Sigmoid colon (tissue), 4 donors: ENCODE measurements around the gene FCGR2B.
"Not testable (repeated sequence)": the region's sequence is repeated elsewhere in the genome, so short reads cannot be mapped to it uniquely, and the experiment has no call there.

Experiments
- CTCF ChIP-seq, 4 experiments: fragments of 450-650 bp in 3 of 4; fragments of 200-600 bp in 1 of 4; IDR thresholded peaks; one replicate each; pipeline ENCODE4 v1.5.1; 2016 to 2019; ENCODE audit warnings: antibody characterized with exemption in 4 of 4, mild to moderate bottlenecking in 3 of 4, moderate library complexity in 2 of 4
- EP300 ChIP-seq, 4 donors: sonication (generic); formaldehyde crosslinking; IDR thresholded peaks; one replicate each; pipeline ENCODE4 v1.6.1; 2017; ENCODE audit warnings: antibody characterized with exemption in 4 of 4
- POLR2A ChIP-seq, 2 donors: fragments of 450-650 bp; IDR thresholded peaks; one replicate each; pipeline ENCODE4 v1.6.1; 2016; ENCODE audit warnings: antibody characterized with exemption in 2 of 2, mild to moderate bottlenecking in 2 of 2, moderate library complexity in 2 of 2

- not testable (repeated sequence) for TF ChIP-seq CTCF, POLR2A, EP300 (IDR thresholded peaks at IDR 0.05)
Observed at GRCh38 chr1:161639203-161639602, 23.7 kb upstream of the FCGR2B start.
